IPS DF 4.7 (cell line): ENCODE measurements around the gene METRN.

ENCODE experiments used
- DNase-seq: peaks from one replicate; pipeline ENCODE4 v3.0.0-alpha.2; 2013; ENCODE audit warnings: low spot score; ENCODE audit errors: extremely low read depth

Gene METRN

DNA sequence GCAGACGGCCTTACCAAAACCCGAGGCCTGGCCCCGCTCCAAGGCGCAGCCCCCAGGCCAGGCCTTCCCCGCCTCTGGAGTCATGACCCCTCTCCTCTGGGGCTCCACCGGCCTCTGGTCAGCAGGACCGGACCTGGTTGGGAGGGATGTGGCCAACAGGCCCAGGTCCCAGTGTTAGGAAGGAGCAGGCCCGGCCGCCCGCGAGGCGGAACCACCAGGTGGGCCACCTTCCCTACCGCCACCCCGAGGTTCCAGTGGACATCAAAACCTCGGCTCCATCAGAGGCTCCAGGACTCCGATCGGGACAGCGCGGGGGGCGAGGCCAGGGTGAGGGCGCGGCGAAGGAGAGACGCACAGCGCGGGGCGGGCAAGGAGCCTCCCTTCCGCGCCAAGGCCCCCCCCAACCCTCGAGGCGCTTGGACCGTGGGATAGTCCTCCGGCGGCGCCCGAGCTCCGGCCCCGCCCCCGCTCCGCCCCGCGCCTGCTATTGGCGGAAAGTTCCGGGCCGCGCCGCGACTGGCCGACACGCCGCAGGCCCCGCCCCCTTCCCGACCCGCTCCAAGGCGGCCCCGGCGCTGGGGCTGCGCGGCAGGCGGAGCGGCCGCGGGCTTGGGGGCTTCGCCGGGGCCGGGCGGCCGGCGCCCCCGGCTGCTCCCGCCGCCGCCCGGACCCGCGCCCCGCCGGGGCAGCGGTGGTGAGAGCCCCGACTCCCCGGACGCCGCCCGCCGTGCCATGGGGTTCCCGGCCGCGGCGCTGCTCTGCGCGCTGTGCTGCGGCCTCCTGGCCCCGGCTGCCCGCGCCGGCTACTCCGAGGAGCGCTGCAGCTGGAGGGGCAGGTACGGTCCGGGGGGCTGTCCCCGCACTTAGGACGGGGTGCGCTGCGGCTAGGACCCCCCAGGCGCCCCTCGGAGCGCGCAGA lies at the start of gene METRN:
TSS of gene METRN (plus strand) at position 561 of the 919 bp plus-strand sequence. CDS start at position 733, 172 bp downstream.
- no peak for DNase-seq

GRCh38 chr16:666572-666971 lies 48.3 kb upstream of the METRN start:
- no peak for DNase-seq

- no peak for DNase-seq
Measured at GRCh38 chr16:667113-667779, 47.7 kb upstream of the METRN start.

DNA sequence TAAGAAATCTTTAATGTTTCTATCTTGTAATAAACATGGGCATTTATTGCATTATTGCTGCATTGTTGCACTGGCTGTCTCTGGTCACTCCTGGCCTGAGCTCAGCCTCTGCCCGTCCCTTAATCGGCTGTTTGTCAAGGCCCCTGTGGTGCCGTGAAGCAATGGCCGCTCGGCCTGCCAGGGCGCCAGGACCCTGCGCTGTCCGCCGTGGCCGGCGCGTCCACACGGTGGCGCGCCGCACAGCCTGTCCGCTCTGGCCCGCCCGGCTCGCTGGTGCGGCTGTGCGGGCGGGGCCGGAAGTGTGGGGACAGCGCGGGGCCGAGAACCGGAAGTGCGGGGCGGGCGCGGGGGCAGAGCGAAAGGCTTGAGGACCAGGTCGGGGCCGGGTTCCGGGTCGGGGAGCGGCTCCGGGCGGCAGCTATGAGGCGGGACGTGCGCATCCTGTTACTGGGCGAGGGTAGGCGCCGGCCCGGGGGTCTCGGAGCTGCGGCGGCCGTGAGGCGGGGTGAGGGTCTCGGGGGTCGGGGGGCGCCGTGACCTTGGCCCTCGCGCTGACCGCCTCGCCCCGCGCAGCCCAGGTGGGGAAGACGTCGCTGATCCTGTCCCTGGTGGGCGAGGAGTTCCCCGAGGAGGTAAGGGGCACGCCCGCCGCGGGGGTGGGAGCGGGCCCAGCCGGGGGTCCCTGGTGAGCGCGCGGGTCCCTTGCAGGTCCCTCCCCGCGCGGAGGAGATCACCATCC lies 47.0 kb upstream of the METRN start, which contains the start of gene RHOT2:
TSS of gene RHOT2 (plus strand) at position 353 of the 739 bp plus-strand sequence. CDS start at position 421, 68 bp downstream.
- no peak for DNase-seq

DNA sequence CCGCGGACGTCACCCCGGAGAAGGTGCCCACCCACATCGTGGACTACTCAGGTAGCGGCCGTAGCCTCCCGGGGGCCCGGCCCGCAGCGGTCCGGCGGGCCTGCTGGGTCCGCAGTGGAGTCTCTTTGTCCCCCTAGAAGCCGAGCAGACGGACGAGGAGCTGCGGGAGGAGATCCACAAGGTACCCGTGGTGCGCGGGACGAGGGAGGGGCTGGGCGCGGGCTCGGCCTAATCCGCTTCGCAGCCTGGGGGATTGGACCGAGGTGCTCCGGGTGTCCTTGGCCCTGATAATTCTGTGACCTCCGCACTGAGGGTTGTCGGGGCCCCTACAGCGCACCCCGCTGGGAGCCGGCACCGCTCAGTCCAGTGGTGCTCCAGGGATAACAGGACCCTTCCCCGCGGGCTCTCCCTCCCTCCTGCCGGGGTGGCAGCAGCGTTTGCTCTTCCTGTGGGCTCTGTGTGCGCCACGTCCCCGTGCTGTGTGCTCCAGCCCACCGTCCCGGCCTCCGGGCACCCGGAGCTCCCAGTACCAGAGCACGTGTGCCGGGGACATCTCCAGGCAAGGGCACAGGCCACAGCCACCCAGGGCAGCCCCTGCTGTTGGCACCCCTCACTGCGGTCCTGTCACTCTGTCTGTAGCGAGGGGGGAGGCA lies 46.3 kb upstream of the METRN start:
- no peak for DNase-seq

- no peak for DNase-seq
Measured at GRCh38 chr16:669666-670065, 45.3 kb upstream of the METRN start.

DNA sequence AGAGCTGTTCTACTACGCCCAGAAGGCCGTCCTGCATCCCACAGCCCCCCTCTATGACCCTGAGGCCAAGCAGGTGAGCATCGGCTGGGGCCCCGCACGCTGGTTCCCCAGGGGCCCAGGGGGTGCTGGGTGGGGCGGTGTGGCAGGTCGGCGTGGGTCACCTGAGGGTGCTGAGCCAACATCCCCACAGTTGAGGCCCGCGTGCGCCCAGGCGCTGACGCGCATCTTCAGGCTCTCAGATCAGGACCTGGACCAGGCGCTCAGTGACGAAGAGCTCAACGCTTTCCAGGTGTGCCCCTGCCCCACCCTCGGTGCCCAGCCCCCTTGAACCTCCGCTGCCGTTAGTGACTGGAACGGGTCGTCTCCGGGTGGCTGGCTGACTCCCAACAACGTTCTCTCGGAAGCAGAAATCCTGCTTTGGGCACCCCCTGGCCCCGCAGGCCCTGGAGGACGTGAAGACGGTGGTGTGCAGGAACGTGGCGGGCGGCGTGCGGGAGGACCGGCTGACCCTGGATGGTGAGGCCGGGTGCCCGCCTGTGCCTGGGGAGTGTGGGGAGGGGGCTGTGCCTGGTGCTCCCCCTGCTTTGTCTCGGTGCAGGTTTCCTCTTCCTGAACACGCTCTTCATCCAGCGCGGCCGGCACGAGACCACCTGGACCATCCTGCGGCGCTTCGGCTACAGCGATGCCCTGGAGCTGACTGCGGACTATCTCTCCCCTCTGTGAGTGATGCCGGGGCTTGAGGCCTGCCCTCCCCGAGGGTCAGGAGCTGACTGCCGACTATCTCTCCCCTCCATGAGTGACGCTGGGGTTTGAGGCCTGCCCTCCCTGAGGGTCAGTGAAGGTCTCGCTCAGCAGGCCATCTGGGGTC lies 44.2 kb upstream of the METRN start:
- DNase-seq: no peak

DNA sequence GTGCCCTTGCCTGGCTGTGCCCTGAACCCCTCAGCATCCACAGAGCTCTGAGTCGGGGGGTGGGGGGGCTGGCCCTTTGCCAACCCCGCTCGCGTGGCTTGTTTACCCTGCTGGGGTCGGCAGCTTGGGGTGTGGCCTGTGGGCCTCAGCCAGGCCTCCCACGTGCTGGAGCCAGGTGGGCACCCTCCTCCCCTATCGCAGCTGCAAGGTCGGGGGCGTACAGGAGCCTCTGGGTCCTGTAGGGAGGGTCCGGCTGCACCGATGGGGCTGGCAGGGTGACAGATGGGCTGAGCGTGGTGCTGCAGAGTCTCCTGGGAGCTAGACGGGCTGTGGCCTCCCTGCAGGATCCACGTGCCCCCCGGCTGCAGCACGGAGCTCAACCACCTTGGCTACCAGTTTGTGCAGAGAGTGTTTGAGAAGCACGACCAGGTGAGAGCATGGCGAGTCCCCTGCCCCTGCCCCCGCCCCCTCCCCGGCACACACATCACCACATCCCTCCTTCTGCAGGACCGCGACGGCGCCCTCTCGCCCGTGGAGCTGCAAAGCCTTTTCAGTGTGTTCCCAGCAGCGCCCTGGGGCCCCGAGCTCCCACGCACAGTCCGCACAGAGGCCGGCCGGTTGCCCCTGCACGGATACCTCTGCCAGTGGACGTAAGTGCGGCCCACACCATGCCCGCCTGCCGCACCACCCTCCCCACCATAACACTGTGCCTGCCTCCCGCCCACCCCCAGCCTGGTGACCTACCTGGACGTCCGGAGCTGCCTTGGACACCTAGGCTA lies 43.4 kb upstream of the METRN start:
- no peak for DNase-seq

GRCh38 chr16:672371-672770 lies 42.5 kb upstream of the METRN start:
- no peak for DNase-seq

GRCh38 chr16:672851-673250 lies 42.1 kb upstream of the METRN start:
- DNase-seq: no peak

DNA sequence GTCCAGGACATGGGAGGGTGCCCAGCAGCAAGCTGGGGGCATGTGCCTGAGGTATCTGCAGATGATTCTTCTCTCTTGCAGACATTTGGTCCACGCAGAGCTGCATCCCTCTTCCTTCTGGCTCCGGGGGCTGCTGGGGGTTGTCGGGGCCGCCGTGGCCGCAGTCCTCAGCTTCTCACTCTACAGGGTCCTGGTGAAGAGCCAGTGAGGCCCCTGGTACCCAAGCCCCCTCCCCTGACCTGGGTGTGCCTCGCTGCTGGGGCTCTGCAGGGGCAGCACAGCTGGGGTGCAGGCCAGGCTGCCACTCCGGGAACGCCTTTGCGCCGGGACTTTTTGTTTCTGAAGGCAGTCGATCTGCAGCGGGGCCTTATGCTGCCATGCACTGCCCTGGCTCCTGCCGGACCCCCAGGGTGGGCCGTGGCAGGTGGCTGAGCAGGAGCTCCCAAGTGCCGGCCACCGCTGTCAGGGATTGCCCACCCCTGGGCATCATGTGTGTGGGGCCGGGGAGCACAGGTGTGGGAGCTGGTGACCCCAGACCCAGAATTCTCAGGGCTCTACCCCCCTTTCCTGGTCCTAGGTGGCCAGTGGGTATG lies 41.4 kb upstream of the METRN start:
- no peak for DNase-seq

DNA sequence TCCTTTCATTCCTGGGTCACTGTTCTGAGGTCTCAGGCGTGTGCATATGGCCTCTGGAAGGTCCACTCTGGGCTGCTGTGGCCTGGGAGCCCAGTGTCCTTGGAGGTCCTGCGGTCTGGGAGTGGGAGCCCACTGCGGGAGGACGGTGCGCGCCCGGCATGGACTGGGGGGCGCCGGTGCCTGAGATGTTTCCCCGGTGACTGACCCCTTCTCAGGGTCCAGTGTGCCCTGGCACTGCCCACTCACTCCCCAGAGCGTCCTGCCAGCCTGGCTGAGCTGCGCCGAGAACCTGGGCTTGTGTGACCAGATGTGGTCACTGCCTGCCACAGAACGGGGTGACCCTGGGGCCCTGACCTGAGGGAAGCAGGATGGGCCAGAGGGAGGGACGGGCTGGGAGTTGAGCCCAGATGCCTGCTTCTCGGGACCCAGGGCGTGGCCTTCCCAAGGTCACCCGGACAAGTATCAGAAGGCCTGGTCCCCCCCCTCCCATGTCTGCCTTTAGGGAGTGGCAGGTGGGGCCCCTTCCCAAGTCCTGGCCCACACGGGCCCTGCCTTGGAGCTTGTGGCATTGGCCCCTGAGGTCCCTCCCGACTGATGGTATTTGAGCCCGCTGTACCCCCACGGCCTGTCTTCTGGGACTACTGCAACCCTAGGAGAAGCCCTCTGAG lies 40.6 kb upstream of the METRN start:
- no peak for DNase-seq

DNA sequence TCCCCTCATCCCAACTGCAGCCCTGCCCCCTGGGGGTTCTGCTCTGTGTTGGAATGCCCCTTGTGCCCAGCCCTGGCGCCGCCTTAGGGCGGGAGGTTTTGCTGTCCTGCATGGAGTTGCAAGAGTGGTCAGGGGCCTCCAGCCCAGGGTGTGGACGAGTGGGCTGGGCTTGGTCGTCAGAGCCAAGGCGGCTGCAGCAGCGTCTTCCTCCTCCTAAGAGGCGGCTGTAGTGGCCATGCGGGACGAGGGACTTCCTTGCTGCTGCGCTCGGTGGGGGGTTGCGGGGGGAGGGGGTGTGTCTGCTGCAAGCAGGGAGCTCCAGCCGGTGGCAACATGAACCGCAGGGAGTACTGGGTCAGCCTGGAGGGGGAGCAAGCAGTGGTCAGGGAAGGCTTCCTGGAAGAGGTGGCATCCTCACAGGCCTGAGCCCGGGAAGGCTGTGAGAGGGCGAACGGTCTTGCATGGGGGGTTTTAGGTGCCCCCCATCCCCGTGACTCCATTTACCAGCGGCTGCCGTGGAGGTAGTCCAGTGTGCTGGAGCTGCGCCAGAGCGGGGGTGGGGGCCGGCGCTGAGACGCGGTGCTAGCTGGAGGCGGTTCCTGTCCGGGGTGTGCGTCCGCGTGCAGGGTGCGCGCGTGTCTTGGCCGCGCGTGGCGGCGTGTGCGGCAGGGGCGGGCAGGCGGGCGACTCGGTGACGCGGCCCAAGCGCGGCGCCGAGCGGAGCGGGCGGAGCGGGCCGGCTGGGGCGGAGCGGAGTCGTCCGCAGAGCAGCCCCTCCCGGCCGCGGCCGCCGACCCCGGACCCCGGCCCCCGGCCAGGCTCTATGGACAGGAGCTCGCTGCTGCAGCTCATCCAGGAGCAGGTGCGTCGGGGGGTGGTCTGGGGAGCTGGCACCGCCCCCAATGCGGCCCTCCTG lies 39.7 kb upstream of the METRN start, which contains the start of gene RHBDL1:
TSS of gene RHBDL1 (plus strand) at position 704 of the 916 bp plus-strand sequence. CDS start at position 824, 120 bp downstream.
- no peak for DNase-seq

GRCh38 chr16:675884-676564 lies 38.9 kb upstream of the METRN start:
- no peak for DNase-seq

DNA sequence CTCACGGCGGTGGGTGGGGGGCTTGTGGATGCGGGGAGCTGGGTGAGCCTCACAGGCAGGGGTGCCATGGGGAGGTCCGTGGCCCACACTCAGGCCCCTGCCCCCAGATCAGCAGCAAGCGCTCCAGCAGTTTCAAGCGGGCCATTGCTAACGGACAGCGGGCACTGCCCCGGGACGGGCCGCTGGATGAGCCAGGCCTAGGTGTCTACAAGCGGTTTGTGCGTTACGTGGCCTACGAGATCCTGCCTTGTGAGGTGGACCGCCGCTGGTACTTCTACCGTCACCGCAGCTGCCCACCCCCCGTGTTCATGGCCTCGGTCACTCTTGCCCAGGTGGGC lies 38.4 kb upstream of the METRN start:
- DNase-seq: no peak

DNA sequence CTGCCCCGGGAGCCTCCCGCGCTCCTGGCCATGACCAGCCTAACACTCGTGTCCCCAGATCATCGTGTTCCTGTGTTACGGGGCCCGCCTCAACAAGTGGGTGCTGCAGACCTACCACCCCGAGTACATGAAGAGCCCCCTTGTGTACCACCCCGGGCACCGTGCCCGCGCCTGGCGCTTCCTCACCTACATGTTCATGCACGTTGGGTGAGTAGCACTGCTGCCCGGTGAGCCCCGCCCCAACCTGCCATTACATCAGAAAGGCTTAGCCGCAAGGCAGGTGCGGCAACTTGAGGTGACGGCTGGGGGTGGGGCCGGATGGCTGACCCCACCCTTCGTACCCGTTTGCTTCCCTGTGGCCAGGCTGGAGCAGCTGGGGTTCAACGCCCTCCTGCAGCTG lies 38.0 kb upstream of the METRN start:
- DNase-seq: no peak
